CD14-positive monocyte (primary cell): ENCODE measurements around the gene ICAM5. TPM values are rescaled to one million over a fixed set of nuclear protein-coding genes. Genes with fewer than 3 reads are reported as not detected.

Source experiments
- DNase-seq, 3 donors: peaks; one replicate each; pipeline ENCODE4 v3.0.0-alpha.2; 2011 to 2022
- H2AFZ ChIP-seq: 2 replicates; pipeline ENCODE4 v1.6.0; 2012; ENCODE audit warnings: mild to moderate bottlenecking, low read depth, low read length, inconsistent platforms; ENCODE audit not compliant: insufficient read depth, poor library complexity, severe bottlenecking
- H3K27ac ChIP-seq, 2 donors: 1 replicate in 1 of 2; 2 replicates in 1 of 2; pipeline ENCODE4 v1.5.1; 2012 to 2013; ENCODE audit warnings: low read length in 2 of 2, control low read depth in 1 of 2, inconsistent platforms in 1 of 2, low read depth in 1 of 2, mild to moderate bottlenecking in 1 of 2
- H3K27me3 ChIP-seq, 2 donors: one replicate each; pipeline versions ENCODE4 v1.6.0 to v1.6.1; 2011 to 2013; ENCODE audit warnings: low read length in 2 of 2; ENCODE audit not compliant: control insufficient read depth in 2 of 2, insufficient read depth in 2 of 2
- H3K36me3 ChIP-seq, 2 donors: replicated peaks in 1 of 2; 1 replicate in 1 of 2; 2 replicates in 1 of 2; pipeline versions ENCODE4 v1.5.1 to v1.6.1; 2012 to 2013; ENCODE audit warnings: low read length in 2 of 2, control low read depth in 1 of 2, inconsistent platforms in 1 of 2, mild to moderate bottlenecking in 1 of 2; ENCODE audit not compliant: insufficient read depth in 2 of 2, control insufficient read depth in 1 of 2
- H3K4me1 ChIP-seq, 2 donors: 1 replicate in 1 of 2; 2 replicates in 1 of 2; pipeline versions ENCODE4 v1.5.1 to v1.6.1; 2012 to 2013; ENCODE audit warnings: low read length in 2 of 2, control low read depth in 1 of 2, inconsistent platforms in 1 of 2, mild to moderate bottlenecking in 1 of 2, moderate library complexity in 1 of 2; ENCODE audit not compliant: insufficient read depth in 2 of 2, control insufficient read depth in 1 of 2
- H3K4me2 ChIP-seq: replicated peaks from 2 replicates; pipeline ENCODE3; 2012; ENCODE audit warnings: low read length, moderate library complexity, mild to moderate bottlenecking; ENCODE audit not compliant: poor library complexity, severe bottlenecking; ENCODE audit errors: extremely low read depth
- H3K4me3 ChIP-seq, 3 experiments: fragments of 200-600 bp in 1 of 3; sonication (generic) in 1 of 3; replicated peaks in 1 of 3; 1 replicate in 2 of 3; 2 replicates in 1 of 3; pipeline ENCODE4 v1.5.1; 2011 to 2013; ENCODE audit warnings: low read length in 3 of 3, mild to moderate bottlenecking in 3 of 3, control low read depth in 2 of 3, low read depth in 2 of 3, inconsistent platforms in 1 of 3, moderate library complexity in 1 of 3
- H3K79me2 ChIP-seq: 2 replicates; pipeline ENCODE4 v1.6.0; 2012; ENCODE audit warnings: mild to moderate bottlenecking, control low read depth, inconsistent platforms, low read length, moderate library complexity; ENCODE audit not compliant: insufficient read depth
- H3K9ac ChIP-seq: 2 replicates; pipeline ENCODE4 v1.6.0; 2017; ENCODE audit warnings: low read length, mild to moderate bottlenecking; ENCODE audit not compliant: insufficient read depth, poor library complexity, severe bottlenecking
- H3K9me3 ChIP-seq, 2 donors: replicated peaks in 1 of 2; 1 replicate in 1 of 2; 2 replicates in 1 of 2; pipeline versions ENCODE4 v1.5.1 to v1.6.1; 2012 to 2013; ENCODE audit warnings: low read length in 2 of 2, control low read depth in 1 of 2; ENCODE audit not compliant: control insufficient read depth in 1 of 2, insufficient read depth in 1 of 2
- H4K20me1 ChIP-seq: 2 replicates; pipeline ENCODE4 v1.6.0; 2012; ENCODE audit warnings: mild to moderate bottlenecking, low read length, control low read depth, moderate library complexity; ENCODE audit not compliant: insufficient read depth
- H3K27ac Mint-ChIP-seq, 7 donors: one replicate each; pipeline ENCODE4 v1.8.0; 2020; ENCODE audit warnings: mild to moderate bottlenecking in 7 of 7, mixed read lengths in 7 of 7, moderate library complexity in 6 of 7, inconsistent platforms in 2 of 7
- H3K27me3 Mint-ChIP-seq, 3 donors: one replicate each; pipeline ENCODE4 v1.8.0; 2021 to 2022; ENCODE audit warnings: low read depth in 3 of 3, mild to moderate bottlenecking in 3 of 3, mixed read lengths in 3 of 3, moderate library complexity in 3 of 3, inconsistent platforms in 1 of 3
- H3K36me3 Mint-ChIP-seq, 2 donors: one replicate each; pipeline ENCODE4 v1.8.0; 2020; ENCODE audit warnings: mixed read lengths in 2 of 2, inconsistent platforms in 1 of 2, mild to moderate bottlenecking in 1 of 2
- H3K4me1 Mint-ChIP-seq: one replicate; pipeline ENCODE4 v1.8.0; 2020; ENCODE audit warnings: mild to moderate bottlenecking, mixed read lengths
- H3K4me3 Mint-ChIP-seq, 2 donors: one replicate each; pipeline ENCODE4 v1.8.0; 2020; ENCODE audit warnings: mild to moderate bottlenecking in 2 of 2, mixed read lengths in 2 of 2, moderate library complexity in 1 of 2
- H3K9me3 Mint-ChIP-seq, 7 donors: one replicate each; pipeline ENCODE4 v1.8.0; 2020 to 2022; ENCODE audit warnings: mixed read lengths in 7 of 7, mild to moderate bottlenecking in 6 of 7, moderate library complexity in 6 of 7, inconsistent platforms in 2 of 7
- CTCF ChIP-seq: fragments of 200-600 bp; IDR thresholded peaks from one replicate; pipeline ENCODE4 v1.8.0; 2022; ENCODE audit warnings: antibody characterized with exemption, mild to moderate bottlenecking
- WGBS: methylation state at CpG from one replicate; pipeline ENCODE4 v1.1.5; 2013; ENCODE audit warnings: missing lambda C conversion rate; ENCODE audit not compliant: insufficient coverage; 5-methylcytosine and 5-hydroxymethylcytosine counted together
- intact Hi-C, 2 donors: fragments of 100-400 bp; cut with micrococcal nuclease; formaldehyde crosslinking; loops; one replicate each; pipeline versions ENCODE4 v1.15.0 to v1.15.1; 2023
- polyA plus RNA-seq, 3 donors: library from polyadenylated mRNA; depleted of rRNA in 1 of 3; unstranded in 2 of 3; stranded (reverse) in 1 of 3; fragments of 300-500 nt in 2 of 3; fragments of >200 nt in 1 of 3; fragmentation: Illumina TruSeq in 2 of 3; gene quantifications; 1 replicate in 2 of 3; 2 replicates in 1 of 3; pipeline ENCODE4 v1.2.3, GENCODE V29; 2012 to 2021
- small RNA-seq: library from RNA; depleted of rRNA; stranded (forward); fragments of <200 nt; gene quantifications from one replicate; pipeline ENCODE3, GENCODE V24; 2012; ENCODE audit warnings: low read depth; ENCODE audit not compliant: insufficient read length

The ICAM5 gene
- polyA plus RNA-seq, 3 donors = 0.21 to 2.1 TPM; not detected in 1

- Mint-ChIP-seq H3K4me1 (peaks cover 31% of the 10 kb centered on the region), H3K4me3 (no peak overlapping the region), H3K27me3 (peaks cover 0 to 5% (median 1%) of the 10 kb centered on the region in 3 donors), H3K9me3 (peaks cover 0 to 2% (median 0%) of the 10 kb centered on the region in 7 donors), H3K36me3 (peaks cover 2 to 8% of the 10 kb centered on the region in 2 donors), H3K27ac (peak overlapping the region; percentile 45 to 99 (median 62))
- H3K9me3 ChIP-seq = no peaks in the 10 kb centered on the region
- peak overlapping the region in 1 of 2 donors; percentile 96 for H3K27ac ChIP-seq
- H3K79me2 ChIP-seq = no peaks in the 10 kb centered on the region
- no peak for TF ChIP-seq CTCF
- intact Hi-C loops = loop anchor here in 1 of 2 donors (2.0 to 5.0 kb wide), 2 partner anchors 38 to 74 kb away; partner anchors contain the start of genes ICAM1 and TYK2
- H2AFZ ChIP-seq = no peak overlapping the region
- no peak for DNase-seq
- peaks cover 2 to 3% of the 10 kb centered on the region in 2 donors for H3K36me3 ChIP-seq
- H3K27me3 ChIP-seq = no peaks in the 10 kb centered on the region
- H3K4me1 ChIP-seq = peaks cover 38 to 40% of the 10 kb centered on the region in 2 donors
- WGBS = 94% methylated on average over 4 of the region's 10 CpGs
- no peak overlapping the region for H3K4me3 ChIP-seq
- no peak overlapping the region for H3K9ac ChIP-seq
- no peak overlapping the region for H3K4me2 ChIP-seq
- no peaks in the 10 kb centered on the region for H4K20me1 ChIP-seq
Observed at GRCh38 chr19:10344780-10345179, 55.0 kb downstream of the ICAM5 start.

Small RNAs within 50 kb of the gene (small RNA-seq; reads per million reads assigned to genes)
- gene AC011511.1 (not detected), gene AC011511.4 (not detected)

Other genes starting within 250 kb of the ICAM5 start
- 100 to 1,000 TPM in 1 of 3 donors, 10 to 100 TPM in 2; 12.6 to 106 (median 17.6) TPM for gene SHFL, start 203.6 kb upstream of the ICAM5 start, polyA plus RNA-seq
- 1 to 10 TPM in 1 of 3 donors, not detected in 2; 2.1 TPM for gene ANGPTL6, start 187.3 kb upstream of the ICAM5 start, polyA plus RNA-seq
- gene PPAN, start 183.6 kb upstream of the ICAM5 start, polyA plus RNA-seq = 10 to 100 TPM in 1 of 3 donors, 1 to 10 TPM in 2; 7.2 to 26.2 (median 7.6) TPM
- gene P2RY11, start 178.3 kb upstream of the ICAM5 start, polyA plus RNA-seq = 1 to 10 TPM in 1 of 3 donors, under 1 TPM in 2; 0.50 to 10.0 (median 0.69) TPM
- gene EIF3G, start 170.1 kb upstream of the ICAM5 start, polyA plus RNA-seq = 100 to 1,000 TPM; 148 to 368 (median 166) TPM
- gene DNMT1, start 95.0 kb upstream of the ICAM5 start, polyA plus RNA-seq = 10 to 100 TPM; 17.6 to 72.5 (median 19.0) TPM
- 1 to 10 TPM in 1 of 3 donors, under 1 TPM in 2; 0.40 to 2.0 (median 0.55) TPM for gene S1PR2, start 58.6 kb upstream of the ICAM5 start, polyA plus RNA-seq
- 10 to 100 TPM; 20.4 to 40.2 (median 22.7) TPM for gene MRPL4, start 37.7 kb upstream of the ICAM5 start, polyA plus RNA-seq
- gene ICAM1, start 18.8 kb upstream of the ICAM5 start, polyA plus RNA-seq = 100 to 1,000 TPM in 1 of 3 donors, 10 to 100 TPM in 2; 21.6 to 118 (median 40.8) TPM
- gene ICAM4, start 3.0 kb upstream of the ICAM5 start, polyA plus RNA-seq = 10 to 100 TPM in 2 of 3 donors, 1 to 10 TPM in 1; 5.5 to 17.3 (median 11.2) TPM
- gene ZGLP1, start 19.9 kb downstream of the ICAM5 start, polyA plus RNA-seq = 10 to 100 TPM in 1 of 3 donors, 1 to 10 TPM in 2; 3.5 to 11.7 (median 9.4) TPM
- 1 to 10 TPM; 5.5 to 6.8 (median 6.7) TPM for gene FDX2, start 26.1 kb downstream of the ICAM5 start, polyA plus RNA-seq
- 10 to 100 TPM in 1 of 3 donors, 1 to 10 TPM in 2; 6.0 to 20.7 (median 9.0) TPM for gene RAVER1, start 43.6 kb downstream of the ICAM5 start, polyA plus RNA-seq
- gene ICAM3, start 49.7 kb downstream of the ICAM5 start, polyA plus RNA-seq = 100 to 1,000 TPM; 189 to 234 (median 198) TPM
- 100 to 1,000 TPM in 2 of 3 donors, 10 to 100 TPM in 1; 82.9 to 441 (median 113) TPM for gene TYK2, start 90.6 kb downstream of the ICAM5 start, polyA plus RNA-seq
- 100 to 1,000 TPM in 1 of 3 donors, 10 to 100 TPM in 2; 49.3 to 575 (median 54.9) TPM for gene CDC37, start 113.6 kb downstream of the ICAM5 start, polyA plus RNA-seq
- 10 to 100 TPM in 1 of 3 donors, 1 to 10 TPM in 2; 4.7 to 14.8 (median 5.8) TPM for gene PDE4A, start 130.6 kb downstream of the ICAM5 start, polyA plus RNA-seq
- gene KEAP1, start 213.4 kb downstream of the ICAM5 start, polyA plus RNA-seq = 10 to 100 TPM; 26.0 to 32.6 (median 26.1) TPM
- gene S1PR5, start 227.5 kb downstream of the ICAM5 start, polyA plus RNA-seq = under 1 TPM in 2 of 3 donors, not detected in 1; 0.18 to 0.46 TPM